Measurements from ENCODE around the gene FGD3. TPM values are rescaled to one million over a fixed set of nuclear protein-coding genes. Genes with fewer than 3 reads are reported as not detected.

Gene FGD3
- polyA plus RNA-seq, 3 donors, result 5.2 to 5.6 (median 5.4) TPM

DNA sequence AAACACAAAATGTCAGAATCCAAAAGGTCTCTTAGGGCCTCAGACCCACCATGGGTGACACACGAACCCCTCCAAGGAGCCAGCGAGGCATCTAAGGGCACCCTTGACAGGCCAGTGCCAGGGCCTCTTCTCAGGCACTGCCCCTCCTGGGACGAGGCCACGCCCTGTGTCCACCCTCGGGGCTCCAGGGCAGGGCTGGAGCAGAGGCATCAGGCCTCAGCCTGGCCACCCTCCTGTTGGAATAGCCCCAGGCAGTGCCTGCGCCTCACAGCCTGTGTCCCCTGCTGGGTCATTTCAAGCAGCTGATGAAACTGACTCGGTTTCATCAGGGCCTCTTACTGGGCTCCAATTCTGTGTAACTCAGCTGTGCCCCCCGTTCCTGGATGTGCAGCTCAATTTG, 78.4 kb downstream of the FGD3 start:
- DNase-seq (ENCODE audit: low read depth in 3 of 3, low spot score in 2 of 3), result no peak

DNA sequence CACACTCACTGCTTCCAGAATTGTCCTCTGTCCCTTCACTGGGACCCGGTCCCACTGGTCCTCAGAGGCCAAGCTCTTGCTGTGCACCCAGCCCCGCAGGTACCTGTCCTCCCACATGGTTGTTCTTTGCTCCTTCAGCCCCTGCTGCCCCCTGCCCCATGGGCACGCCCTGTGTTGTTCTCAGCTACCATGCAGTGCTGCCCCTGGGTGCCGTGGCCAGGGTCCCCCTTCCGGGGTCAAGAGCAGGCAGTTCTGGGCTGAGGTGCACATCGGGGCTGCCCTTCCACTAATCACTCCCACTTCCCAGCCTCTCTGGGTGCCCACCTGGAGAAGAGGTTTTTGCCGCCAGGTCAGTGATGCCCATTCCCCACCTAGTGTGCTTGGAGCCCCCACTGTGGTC, 79.3 kb downstream of the FGD3 start:
- no peak for DNase-seq (ENCODE audit: low read depth in 3 of 3, low spot score in 2 of 3)

DNA sequence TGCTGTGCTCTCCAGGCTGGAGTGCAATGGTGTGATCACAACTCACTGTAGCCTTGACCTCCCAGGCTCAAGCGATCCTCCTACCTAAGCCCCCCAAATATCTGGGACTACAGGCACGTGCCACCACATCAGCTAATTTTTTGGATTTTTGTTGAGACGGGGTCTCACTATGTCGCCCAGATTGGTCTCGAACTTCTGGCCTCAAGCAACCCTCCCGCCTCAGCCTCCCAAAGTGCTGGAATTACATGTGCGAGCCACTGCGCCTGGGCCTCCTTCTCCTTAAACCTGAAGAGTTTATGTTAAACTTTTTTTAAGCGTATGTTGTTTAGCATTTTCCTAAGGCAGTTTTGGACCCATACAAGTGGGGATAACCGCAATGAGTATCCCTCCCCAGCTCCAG, 80.4 kb downstream of the FGD3 start:
- no peak for DNase-seq (ENCODE audit: low read depth in 3 of 3, low spot score in 2 of 3)

DNA sequence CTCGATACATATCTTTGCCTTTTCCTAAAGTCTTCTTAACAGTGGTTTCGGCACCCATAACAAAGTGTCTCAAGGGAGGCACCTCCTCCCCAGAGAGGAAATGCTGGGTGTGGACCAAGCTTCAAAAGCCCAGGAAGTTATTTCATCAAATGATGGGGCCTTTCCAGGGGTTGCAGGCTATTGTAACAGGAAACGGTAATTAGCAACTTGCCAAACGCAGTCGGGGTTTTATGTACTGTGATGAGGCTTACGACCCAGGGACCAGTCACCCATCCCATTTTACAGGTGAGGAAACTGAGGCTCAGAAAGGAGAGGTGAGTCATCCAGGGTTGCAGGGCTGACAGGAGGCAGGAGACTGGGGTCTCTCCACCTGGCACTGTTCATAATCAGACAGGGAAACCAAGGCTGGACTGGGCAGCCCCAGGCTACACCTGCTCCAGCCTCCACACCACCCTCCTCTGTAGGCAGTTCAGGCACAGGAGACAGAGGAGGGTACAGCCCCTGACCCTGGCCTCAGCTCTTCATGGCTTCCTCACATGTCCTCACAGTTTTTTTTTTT, 81.2 kb downstream of the FGD3 start:
- no peak for DNase-seq (ENCODE audit: low read depth in 3 of 3, low spot score in 2 of 3)

DNA sequence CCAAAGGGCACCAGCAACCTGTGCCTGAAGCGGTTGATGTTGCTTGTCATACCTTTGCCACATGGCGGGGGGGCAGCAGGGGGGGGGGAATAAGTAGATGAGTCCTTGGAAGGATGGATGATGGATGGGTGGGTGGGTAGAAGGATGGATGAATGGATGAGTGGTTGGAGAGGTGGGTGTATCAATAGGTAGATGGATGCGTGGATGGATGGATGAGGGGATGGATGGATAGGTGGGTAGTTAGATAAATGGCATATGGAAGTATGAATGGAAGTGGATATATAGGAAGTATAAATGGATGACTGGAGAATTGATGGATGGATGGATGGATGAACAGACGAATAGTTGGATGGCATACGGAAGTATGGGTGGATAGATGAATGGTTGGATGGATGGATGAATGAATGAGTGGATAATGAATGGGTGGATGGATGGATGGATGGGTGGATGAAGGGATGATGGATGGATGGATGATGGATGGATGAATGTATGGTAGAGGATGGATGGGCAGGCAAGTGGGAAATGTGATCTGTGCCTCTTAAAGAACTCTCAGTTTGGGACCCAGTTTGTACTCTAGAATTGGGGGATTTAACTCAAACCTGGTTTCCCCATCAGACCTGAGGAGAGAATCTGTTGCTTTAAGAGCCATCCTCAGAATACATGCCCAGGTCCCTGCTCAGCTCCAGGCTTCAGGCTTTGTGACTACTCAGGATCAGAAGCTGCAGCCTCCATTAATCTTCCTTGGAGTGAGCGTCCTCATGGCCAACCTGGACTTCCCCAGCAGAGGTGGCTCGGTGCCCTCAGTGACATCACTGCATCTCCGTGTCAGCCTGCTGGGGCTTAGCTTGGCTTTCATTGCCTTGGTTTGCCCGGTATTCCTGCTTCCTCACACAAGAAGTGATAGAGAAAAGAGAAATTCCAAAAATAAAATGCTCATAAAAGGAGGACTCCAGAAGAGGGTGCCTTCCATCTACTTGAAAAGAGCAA, 83.6 kb downstream of the FGD3 start:
- DNase-seq (ENCODE audit: low read depth in 3 of 3, low spot score in 2 of 3), result no peak

DNA sequence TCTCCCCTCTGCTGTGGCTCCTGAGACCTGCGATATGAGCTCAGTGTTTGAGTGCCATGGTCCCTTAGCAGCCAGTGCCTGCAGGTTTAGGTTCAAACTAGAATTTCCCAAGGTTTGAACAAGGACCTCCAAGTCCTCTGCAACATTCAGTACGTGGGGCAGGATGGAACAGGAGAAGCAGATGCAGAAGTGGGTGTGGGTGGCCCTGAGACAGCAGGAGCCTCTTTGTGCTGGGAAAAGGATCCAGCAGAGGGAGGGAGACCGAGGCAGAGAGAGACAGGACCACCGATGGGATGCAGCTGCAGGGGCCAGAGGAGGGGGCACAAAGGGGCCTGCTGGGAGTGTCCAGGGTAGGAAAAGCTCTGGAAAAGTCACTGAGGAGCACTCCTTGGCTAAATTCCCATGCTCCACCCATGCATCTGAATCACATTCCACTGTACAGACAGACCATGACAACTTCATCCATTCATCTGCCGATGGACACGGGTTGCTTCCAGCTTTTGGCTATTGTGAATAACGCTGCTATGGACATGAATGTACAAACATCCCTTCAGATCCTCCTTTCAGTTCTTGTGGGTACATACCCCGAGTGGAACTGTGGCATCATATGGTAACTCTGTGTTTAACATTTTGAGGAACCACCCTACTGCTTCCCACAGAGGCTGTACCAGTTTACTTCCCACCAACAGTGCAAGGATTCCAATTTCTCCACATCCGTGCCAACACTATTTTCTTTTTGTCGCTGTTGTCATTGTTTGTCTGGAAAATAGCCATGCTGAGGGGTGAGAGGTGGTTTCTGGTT, 84.5 kb downstream of the FGD3 start:
- DNase-seq (ENCODE audit: low read depth in 3 of 3, low spot score in 2 of 3), result no peak

DNA sequence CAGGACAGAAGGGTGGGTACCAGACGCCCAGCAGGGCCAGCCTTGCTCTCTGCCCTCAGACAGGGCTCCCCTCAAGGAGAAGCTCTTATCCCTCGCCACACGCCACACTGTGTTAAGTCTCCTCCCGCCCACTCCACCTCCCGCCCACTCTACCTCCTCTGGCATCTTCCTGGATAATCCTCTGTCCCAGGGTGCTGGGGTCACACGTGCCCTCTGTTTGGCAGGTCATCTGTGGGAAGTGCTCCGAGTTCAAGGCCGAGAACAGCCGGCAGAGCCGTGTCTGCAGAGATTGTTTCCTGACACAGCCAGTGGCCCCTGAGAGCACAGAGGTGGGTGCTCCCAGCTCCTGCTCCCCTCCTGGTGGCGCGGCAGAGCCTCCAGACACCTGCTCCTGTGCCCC, 85.2 kb downstream of the FGD3 start:
- no peak for DNase-seq (ENCODE audit: low read depth in 3 of 3, low spot score in 2 of 3)

DNA sequence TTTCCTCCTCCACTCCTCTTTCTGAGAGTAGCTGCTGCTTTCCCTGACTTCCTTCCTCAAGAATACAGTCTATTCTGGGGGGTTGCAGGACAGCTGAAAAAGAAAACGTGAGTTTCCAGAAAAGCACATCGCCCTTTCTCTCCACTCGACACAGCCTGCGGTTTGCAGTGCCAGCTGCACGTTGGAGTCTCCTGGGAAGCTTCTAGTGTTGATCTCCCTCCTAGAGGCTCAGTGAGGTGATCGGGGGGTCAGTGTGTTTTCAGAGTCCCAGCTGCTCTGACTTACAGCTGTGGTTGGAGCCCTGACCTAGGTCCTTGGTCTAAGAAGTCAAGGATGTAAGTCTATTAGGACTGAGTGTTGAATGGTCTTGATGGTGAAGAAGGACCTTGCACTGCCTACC, 86.2 kb downstream of the FGD3 start:
- DNase-seq (ENCODE audit: low read depth in 3 of 3, low spot score in 2 of 3), result no peak

DNA sequence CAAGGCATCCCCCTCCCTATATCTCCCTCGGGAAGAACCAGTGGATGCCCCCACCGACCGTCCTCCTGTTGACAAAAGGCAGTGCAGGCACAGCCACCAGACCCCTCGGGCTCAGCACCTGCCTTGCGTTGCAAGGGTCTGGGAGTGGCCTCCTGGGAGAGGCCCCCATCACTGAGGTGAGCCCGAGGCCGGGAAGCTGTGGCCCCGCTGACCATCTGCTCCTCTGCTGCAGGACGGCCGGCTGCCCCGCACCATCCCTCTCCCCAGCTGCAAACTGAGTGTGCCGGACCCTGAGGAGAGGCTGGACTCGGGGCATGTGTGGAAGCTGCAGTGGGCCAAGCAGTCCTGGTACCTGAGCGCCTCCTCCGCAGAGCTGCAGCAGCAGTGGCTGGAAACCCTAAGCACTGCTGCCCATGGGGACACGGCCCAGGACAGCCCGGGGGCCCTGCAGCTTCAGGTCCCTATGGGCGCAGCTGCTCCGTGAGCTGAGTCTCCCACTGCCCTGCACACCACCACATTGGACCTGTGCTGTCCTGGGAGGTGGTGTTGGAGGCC, 87.9 kb downstream of the FGD3 start:
- no peak for DNase-seq (ENCODE audit: low read depth in 3 of 3, low spot score in 2 of 3)

DNA sequence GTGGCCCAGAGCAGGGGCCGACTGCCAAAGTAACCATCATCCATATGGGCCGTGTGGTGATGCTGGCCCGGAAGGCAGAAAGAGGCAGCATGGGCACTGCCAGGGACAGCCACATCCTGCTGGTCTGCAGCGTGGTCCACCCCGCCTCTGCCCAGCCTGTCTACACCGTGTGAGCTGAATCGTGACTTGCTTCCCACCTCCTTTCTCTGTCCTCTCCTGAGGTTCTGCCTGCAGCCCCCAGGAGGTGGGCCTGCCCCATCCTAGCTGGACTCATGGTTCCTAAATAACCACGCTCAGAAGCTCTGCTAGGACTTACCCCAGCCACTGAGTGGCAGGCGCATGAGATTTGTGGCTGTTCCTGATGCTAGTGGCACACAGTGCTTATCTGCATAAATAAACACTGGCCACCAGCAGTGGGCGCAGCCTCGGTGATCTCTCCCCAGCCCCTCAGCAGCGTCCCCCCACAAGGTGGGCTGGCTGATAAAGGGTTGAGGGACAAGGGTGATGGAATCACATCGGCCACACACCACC, 88.6 kb downstream of the FGD3 start:
- no peak for DNase-seq (ENCODE audit: low read depth in 3 of 3, low spot score in 2 of 3)

DNA sequence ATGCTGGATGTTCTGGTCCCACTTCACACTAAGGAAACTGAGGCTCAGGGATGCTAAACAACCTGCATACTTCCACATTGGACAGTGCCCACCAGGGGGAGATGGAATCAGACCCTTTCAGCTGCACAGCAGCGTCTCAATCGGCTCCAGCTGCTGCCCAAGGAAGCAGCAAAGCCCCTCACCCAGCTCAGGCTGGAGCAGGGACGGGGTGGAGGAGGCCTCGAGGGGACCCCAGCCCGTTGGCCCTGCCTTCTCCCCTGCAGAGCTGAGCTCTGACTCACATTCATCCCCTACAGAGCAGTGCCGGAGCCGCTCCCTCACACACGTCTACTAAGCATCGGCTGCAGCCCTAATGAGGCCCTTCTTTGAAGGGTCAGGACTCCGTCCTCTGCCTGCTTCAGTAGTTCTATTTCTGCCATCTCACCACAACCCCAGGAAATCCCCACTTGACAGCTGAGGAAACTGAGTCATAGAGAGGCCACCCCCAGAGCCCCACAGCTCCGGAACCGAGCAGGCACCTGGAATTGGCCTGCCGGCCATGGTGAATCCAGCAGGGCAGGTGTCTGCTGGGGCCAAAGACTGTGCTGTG, 89.7 kb downstream of the FGD3 start:
- no peak for DNase-seq (ENCODE audit: low read depth in 3 of 3, low spot score in 2 of 3)

DNA sequence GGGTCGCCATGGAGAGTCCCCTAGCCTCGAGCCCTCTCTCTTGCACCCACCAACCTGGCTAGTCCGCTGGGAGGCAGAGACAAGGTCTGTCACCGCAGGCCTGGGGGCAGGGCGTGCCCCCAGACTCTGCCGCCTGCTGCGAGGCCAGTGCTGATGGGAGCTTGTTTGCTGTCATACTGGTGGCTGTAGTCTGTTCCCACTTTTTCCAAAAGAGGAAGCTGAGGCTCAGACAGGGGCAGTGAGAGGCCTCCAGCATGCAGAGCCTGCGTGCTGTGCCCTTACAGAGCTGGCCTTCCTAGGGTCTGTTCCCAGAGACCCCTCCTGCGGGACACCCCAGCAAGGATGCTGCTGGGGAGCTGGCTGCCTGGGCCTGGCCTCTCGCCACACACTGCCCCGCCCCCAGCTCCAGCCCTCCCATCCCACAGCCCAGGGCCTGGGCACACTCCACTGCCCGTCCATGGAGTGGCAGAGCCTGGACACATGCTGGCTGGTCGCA, 90.2 kb downstream of the FGD3 start:
- DNase-seq (ENCODE audit: low read depth in 3 of 3, low spot score in 2 of 3), result no peak

DNA sequence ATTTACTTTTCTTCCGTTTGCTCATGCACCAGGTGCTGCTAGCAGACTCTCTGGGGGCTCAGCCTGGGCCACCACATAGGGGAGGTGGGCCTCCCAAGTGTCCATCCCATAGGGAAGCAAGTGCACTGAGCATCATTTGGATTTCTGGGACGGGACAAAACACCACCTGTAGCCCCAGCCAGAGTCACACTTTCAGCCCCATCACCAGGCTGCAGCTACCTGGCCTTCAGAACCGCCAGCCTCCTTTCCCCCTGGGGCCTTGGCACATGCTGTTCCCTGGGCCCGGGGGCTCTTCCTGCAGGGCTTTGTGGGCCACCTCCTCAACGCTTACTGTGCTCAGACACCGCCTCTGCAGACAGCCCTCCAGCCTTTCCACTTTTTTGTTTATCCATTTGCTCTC, 91.6 kb downstream of the FGD3 start:
- DNase-seq (ENCODE audit: low read depth in 3 of 3, low spot score in 2 of 3), result no peak

DNA sequence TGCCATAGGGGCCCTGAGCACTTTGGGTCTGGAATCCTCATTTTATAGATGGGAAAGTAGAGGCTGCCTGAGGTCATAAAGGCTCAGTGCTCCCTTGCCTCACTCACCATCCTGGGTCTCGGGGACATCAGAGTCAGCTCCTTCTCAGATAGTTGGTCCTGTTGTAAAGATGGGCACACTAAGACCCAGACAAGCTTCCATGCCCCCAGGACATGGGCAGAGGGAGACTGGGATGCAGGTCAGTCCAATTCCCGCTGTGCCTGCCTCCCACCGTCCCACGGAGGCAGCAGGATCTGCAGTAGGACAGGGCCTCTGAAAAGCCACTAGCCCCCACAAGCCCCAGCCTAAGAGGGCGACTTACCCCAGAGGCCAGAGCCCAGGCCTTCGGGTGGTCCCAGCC, 92.1 kb downstream of the FGD3 start:
- DNase-seq (ENCODE audit: low read depth in 3 of 3, low spot score in 2 of 3), result no peak

DNA sequence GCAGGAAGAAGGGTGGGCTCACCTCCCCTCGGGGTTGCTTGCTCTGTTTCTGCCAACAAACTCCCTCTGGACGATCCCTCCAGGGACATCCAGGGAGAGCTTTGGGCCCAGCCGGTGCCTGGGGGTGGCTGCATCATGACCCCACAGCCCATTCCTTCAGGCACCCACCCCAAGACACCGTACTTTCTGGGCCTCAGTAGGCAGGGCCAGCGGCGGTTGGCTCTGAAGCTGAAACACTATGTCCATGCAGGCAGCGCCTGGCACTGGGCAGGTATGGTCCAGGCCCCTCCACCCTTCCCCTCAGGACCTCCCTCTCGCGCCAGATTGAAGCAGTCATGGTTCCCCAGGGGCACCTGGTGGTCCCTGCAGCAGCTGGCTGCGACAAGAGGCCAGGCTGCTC, 92.7 kb downstream of the FGD3 start:
- DNase-seq (ENCODE audit: low read depth in 3 of 3, low spot score in 2 of 3), result no peak

DNA sequence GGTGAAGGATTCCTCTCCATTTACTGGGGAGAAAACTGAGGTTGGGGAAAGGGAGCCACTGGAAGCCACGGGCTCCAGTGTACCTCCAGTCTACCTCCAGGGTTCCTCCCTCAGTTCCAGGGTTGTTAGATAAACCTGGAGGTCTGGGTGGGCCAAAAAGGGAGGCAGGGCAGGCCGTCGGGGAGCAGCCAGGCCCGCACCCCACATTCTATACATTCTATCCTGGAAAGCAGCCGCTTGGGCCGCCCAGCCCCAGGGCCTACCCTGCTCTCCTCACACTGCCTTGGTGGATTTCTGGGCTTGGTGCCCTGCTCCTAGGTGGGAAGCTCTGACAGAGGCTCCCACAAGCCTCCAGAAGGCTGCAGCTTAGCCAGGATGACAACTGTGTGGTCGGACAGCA, 93.1 kb downstream of the FGD3 start:
- DNase-seq (ENCODE audit: low read depth in 3 of 3, low spot score in 2 of 3), result no peak

DNA sequence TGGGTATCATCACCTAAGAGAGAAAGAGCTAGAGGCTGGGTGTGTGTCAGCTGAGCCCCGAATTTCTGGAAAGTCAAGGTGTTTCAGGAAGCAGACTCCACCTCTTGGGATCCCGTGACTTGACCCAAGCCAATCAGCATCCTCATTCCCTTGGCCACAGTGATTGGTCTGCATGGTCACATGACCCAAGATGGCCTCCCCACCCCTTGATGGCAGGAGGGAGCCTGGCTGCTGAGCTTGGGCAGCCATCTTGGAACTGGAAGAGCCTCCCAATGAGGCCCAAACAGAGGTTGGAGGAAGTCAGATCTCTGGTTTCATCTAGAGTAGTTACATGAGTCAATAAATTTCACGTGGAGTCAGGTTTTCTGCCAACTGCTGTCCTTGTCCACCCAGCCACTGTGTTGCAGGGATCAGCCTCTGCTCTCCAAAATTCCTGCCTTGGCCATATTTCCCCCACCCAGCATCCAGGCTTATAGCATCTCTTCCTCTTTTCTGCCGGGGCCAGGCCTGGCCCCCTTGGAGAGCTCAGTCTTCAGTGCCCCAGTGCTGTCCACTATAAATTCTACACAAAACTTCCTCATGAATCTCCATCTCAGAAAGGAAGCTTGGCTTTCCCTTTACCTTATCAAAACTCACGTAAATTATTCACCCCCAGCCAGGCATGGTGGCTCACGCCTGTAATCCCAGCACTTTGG, 93.9 kb downstream of the FGD3 start:
- no peak for DNase-seq (ENCODE audit: low read depth in 3 of 3, low spot score in 2 of 3)

DNA sequence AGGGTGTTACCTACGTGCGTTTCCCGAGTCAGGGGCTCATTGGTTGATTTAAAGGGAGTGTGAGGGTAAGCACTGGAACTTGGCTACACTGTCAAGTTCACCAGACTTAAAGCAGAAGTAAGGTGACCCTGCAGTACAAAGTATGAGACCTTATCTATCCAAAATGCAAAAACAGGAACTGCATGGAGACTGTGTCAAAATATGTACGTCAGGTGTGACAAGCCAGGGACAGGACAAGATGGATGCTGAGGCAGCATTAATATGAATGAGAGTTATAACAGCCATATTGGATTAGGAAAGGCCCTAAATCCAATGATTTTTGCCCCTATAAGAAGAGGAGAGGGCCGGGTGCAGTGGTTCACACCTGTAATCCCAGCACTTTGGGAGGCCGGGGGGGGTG, 95.8 kb downstream of the FGD3 start:
- no peak for DNase-seq (ENCODE audit: low read depth in 3 of 3, low spot score in 2 of 3)

DNA sequence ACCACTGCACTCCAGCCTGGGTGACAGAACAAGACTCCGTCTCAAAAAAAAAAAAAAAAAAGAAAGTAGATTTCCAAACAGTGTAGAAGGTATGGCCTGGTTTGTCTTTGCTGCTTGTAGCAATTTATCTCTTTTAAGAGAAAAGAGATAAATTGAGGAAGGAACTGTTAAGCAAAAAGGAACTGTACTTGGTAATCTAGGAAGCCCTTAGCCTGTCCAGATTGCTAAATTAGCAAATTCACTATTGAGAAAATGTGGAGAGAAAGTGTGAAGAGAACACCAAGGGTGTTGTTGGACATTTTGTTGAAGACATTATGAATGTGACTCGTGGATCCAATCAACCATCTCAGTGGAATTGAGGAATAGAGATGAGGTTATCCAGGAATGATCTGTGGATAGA, 98.2 kb downstream of the FGD3 start:
- DNase-seq (ENCODE audit: low read depth in 3 of 3, low spot score in 2 of 3), result no peak

Measured in right renal cortex interstitium (tissue), 3 donors.